ENCODE data around the gene SMS.

The SMS gene

GRCh38 chrX:21940356-21940829 is at the start of gene SMS:
SMS (plus strand) TSS chrX:21940709; CDS start chrX:21940825, 116 bp downstream.
- H3K9me3 ChIP-seq (ENCODE audit: control insufficient read depth, insufficient read depth, low read length): no peaks in the 10 kb centered on the region
- peaks cover 4% of the 10 kb centered on the region; the same call in 1 of the 2 replicates for H3K36me3 ChIP-seq (ENCODE audit: insufficient read depth, low read length)
- peaks cover 33% of the 10 kb centered on the region for H3K4me1 ChIP-seq (ENCODE audit: insufficient read depth, low read length)
- H3K9ac ChIP-seq (ENCODE audit: low read depth, low read length): peak within 1 kb of the TSS; percentile 73

- H3K9ac ChIP-seq (ENCODE audit: low read depth, low read length): no peak overlapping the region
- H3K9me3 ChIP-seq (ENCODE audit: control insufficient read depth, insufficient read depth, low read length): no peaks in the 10 kb centered on the region
- H3K36me3 ChIP-seq (ENCODE audit: insufficient read depth, low read length): no peaks in the 10 kb centered on the region
- peaks cover 34% of the 10 kb centered on the region for H3K4me1 ChIP-seq (ENCODE audit: insufficient read depth, low read length)
Observed at GRCh38 chrX:21905313-21905712, 35.2 kb upstream of the SMS start.

GRCh38 chrX:21905953-21906352 is 34.6 kb upstream of the SMS start:
- H3K9me3 ChIP-seq (ENCODE audit: control insufficient read depth, insufficient read depth, low read length): no peaks in the 10 kb centered on the region
- no peaks in the 10 kb centered on the region for H3K36me3 ChIP-seq (ENCODE audit: insufficient read depth, low read length)
- H3K9ac ChIP-seq (ENCODE audit: low read depth, low read length): no peak overlapping the region; the same call in 1 of the 2 replicates
- peaks cover 34% of the 10 kb centered on the region for H3K4me1 ChIP-seq (ENCODE audit: insufficient read depth, low read length)

GRCh38 chrX:21907260-21907659 is 33.2 kb upstream of the SMS start:
- H3K9ac ChIP-seq (ENCODE audit: low read depth, low read length): no peak overlapping the region
- H3K4me1 ChIP-seq (ENCODE audit: insufficient read depth, low read length): peaks cover 34% of the 10 kb centered on the region
- no peaks in the 10 kb centered on the region for H3K9me3 ChIP-seq (ENCODE audit: control insufficient read depth, insufficient read depth, low read length)
- H3K36me3 ChIP-seq (ENCODE audit: insufficient read depth, low read length): no peaks in the 10 kb centered on the region

- Histone ChIP-seq H3K4me1 (ENCODE audit: insufficient read depth, low read length) (peaks cover 11% of the 10 kb centered on the region; the same call in 1 of the 2 replicates), H3K9me3 (ENCODE audit: control insufficient read depth, insufficient read depth, low read length) (no peaks in the 10 kb centered on the region), H3K36me3 (ENCODE audit: insufficient read depth, low read length) (no peaks in the 10 kb centered on the region)
Observed at GRCh38 chrX:21911481-21911880, 29.0 kb upstream of the SMS start.

GRCh38 chrX:21912220-21912619 is 28.3 kb upstream of the SMS start:
- Histone ChIP-seq H3K9me3 (ENCODE audit: control insufficient read depth, insufficient read depth, low read length) (no peaks in the 10 kb centered on the region), H3K9ac (ENCODE audit: low read depth, low read length) (no peak overlapping the region), H3K4me1 (ENCODE audit: insufficient read depth, low read length) (peaks cover 5% of the 10 kb centered on the region; the same call in 1 of the 2 replicates)

More at GRCh38 chrX:21911481-21911880, 29.0 kb upstream of the SMS start:
- no peak overlapping the region for H3K9ac ChIP-seq (ENCODE audit: low read depth, low read length)

GRCh38 chrX:21912989-21913388 is 27.5 kb upstream of the SMS start:
- Histone ChIP-seq H3K4me1 (ENCODE audit: insufficient read depth, low read length) (no peaks in the 10 kb centered on the region; the same call in 1 of the 2 replicates), H3K9ac (ENCODE audit: low read depth, low read length) (no peak overlapping the region), H3K9me3 (ENCODE audit: control insufficient read depth, insufficient read depth, low read length) (no peaks in the 10 kb centered on the region), H3K36me3 (ENCODE audit: insufficient read depth, low read length) (no peaks in the 10 kb centered on the region)

More at GRCh38 chrX:21912220-21912619, 28.3 kb upstream of the SMS start:
- H3K36me3 ChIP-seq (ENCODE audit: insufficient read depth, low read length): no peaks in the 10 kb centered on the region

- peak overlapping the region; percentile 5; the same call in 1 of the 2 replicates for H3K9ac ChIP-seq (ENCODE audit: low read depth, low read length)
- peaks cover 3% of the 10 kb centered on the region; the same call in 1 of the 2 replicates for H3K9me3 ChIP-seq (ENCODE audit: control insufficient read depth, insufficient read depth, low read length)
- H3K36me3 ChIP-seq (ENCODE audit: insufficient read depth, low read length): no peaks in the 10 kb centered on the region; the same call in 1 of the 2 replicates
- H3K4me1 ChIP-seq (ENCODE audit: insufficient read depth, low read length): peaks cover 43% of the 10 kb centered on the region
Observed at GRCh38 chrX:21926116-21926515, 14.4 kb upstream of the SMS start.

GRCh38 chrX:21926527-21927278 is 13.8 kb upstream of the SMS start:
- Histone ChIP-seq H3K9me3 (ENCODE audit: control insufficient read depth, insufficient read depth, low read length) (no peaks in the 10 kb centered on the region), H3K9ac (ENCODE audit: low read depth, low read length) (peak overlapping the region; percentile 5; the same call in 1 of the 2 replicates), H3K4me1 (ENCODE audit: insufficient read depth, low read length) (peaks cover 45% of the 10 kb centered on the region), H3K36me3 (ENCODE audit: insufficient read depth, low read length) (no peaks in the 10 kb centered on the region)

- H3K9me3 ChIP-seq (ENCODE audit: control insufficient read depth, insufficient read depth, low read length): no peaks in the 10 kb centered on the region
- H3K4me1 ChIP-seq (ENCODE audit: insufficient read depth, low read length): peaks cover 57% of the 10 kb centered on the region
- no peak overlapping the region for H3K9ac ChIP-seq (ENCODE audit: low read depth, low read length)
- no peaks in the 10 kb centered on the region for H3K36me3 ChIP-seq (ENCODE audit: insufficient read depth, low read length)
Observed at GRCh38 chrX:21929209-21929608, 11.3 kb upstream of the SMS start.

- Histone ChIP-seq H3K4me1 (ENCODE audit: insufficient read depth, low read length) (peaks cover 58% of the 10 kb centered on the region), H3K9me3 (ENCODE audit: control insufficient read depth, insufficient read depth, low read length) (no peaks in the 10 kb centered on the region), H3K36me3 (ENCODE audit: insufficient read depth, low read length) (no peaks in the 10 kb centered on the region), H3K9ac (ENCODE audit: low read depth, low read length) (no peak overlapping the region)
Observed at GRCh38 chrX:21930986-21931385, 9.5 kb upstream of the SMS start.

GRCh38 chrX:21932292-21933002 is 8.1 kb upstream of the SMS start:
- no peaks in the 10 kb centered on the region for H3K9me3 ChIP-seq (ENCODE audit: control insufficient read depth, insufficient read depth, low read length)
- H3K9ac ChIP-seq (ENCODE audit: low read depth, low read length): no peak overlapping the region
- no peaks in the 10 kb centered on the region for H3K36me3 ChIP-seq (ENCODE audit: insufficient read depth, low read length)
- peaks cover 46% of the 10 kb centered on the region for H3K4me1 ChIP-seq (ENCODE audit: insufficient read depth, low read length)

- no peaks in the 10 kb centered on the region for H3K36me3 ChIP-seq (ENCODE audit: insufficient read depth, low read length)
- H3K9me3 ChIP-seq (ENCODE audit: control insufficient read depth, insufficient read depth, low read length): no peaks in the 10 kb centered on the region
- no peak overlapping the region for H3K9ac ChIP-seq (ENCODE audit: low read depth, low read length)
- H3K4me1 ChIP-seq (ENCODE audit: insufficient read depth, low read length): peaks cover 40% of the 10 kb centered on the region
Observed at GRCh38 chrX:21933077-21933476, 7.4 kb upstream of the SMS start.

GRCh38 chrX:21934414-21934813 is 6.1 kb upstream of the SMS start:
- no peaks in the 10 kb centered on the region for H3K9me3 ChIP-seq (ENCODE audit: control insufficient read depth, insufficient read depth, low read length)

More at GRCh38 chrX:21934414-21934813, 6.1 kb upstream of the SMS start:
- no peak overlapping the region for H3K9ac ChIP-seq (ENCODE audit: low read depth, low read length)
- peaks cover 37% of the 10 kb centered on the region for H3K4me1 ChIP-seq (ENCODE audit: insufficient read depth, low read length)
- H3K36me3 ChIP-seq (ENCODE audit: insufficient read depth, low read length): no peaks in the 10 kb centered on the region

Measured in ES-I3 (cell line).